WI38 (cell line): ENCODE measurements around the gene ITGA3.

Source experiments
- H3K4me3 ChIP-seq: 2 replicates; pipeline ENCODE4 v1.5.1; 2011; ENCODE audit warnings: low read depth, mild to moderate bottlenecking, control low read depth, low read length
- TF ChIP-seq, protein P1 (sequence below): IDR thresholded peaks from 2 replicates; pipeline ENCODE4 v1.5.1; 2012; ENCODE audit warnings: low read depth, mild to moderate bottlenecking, control low read depth, low read length

The ITGA3 gene

GRCh38 chr17:50125420-50125997 lies 69.6 kb downstream of the ITGA3 start:
- H3K4me3 ChIP-seq: no peak overlapping the region
- TF ChIP-seq, protein P1, sequence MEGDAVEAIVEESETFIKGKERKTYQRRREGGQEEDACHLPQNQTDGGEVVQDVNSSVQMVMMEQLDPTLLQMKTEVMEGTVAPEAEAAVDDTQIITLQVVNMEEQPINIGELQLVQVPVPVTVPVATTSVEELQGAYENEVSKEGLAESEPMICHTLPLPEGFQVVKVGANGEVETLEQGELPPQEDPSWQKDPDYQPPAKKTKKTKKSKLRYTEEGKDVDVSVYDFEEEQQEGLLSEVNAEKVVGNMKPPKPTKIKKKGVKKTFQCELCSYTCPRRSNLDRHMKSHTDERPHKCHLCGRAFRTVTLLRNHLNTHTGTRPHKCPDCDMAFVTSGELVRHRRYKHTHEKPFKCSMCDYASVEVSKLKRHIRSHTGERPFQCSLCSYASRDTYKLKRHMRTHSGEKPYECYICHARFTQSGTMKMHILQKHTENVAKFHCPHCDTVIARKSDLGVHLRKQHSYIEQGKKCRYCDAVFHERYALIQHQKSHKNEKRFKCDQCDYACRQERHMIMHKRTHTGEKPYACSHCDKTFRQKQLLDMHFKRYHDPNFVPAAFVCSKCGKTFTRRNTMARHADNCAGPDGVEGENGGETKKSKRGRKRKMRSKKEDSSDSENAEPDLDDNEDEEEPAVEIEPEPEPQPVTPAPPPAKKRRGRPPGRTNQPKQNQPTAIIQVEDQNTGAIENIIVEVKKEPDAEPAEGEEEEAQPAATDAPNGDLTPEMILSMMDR: no peak

- no peak overlapping the region for H3K4me3 ChIP-seq
- TF ChIP-seq, protein P1: no peak
These were observed 71.9 kb downstream of the ITGA3 start for GRCh38 chr17:50127697-50128361.

DNA sequence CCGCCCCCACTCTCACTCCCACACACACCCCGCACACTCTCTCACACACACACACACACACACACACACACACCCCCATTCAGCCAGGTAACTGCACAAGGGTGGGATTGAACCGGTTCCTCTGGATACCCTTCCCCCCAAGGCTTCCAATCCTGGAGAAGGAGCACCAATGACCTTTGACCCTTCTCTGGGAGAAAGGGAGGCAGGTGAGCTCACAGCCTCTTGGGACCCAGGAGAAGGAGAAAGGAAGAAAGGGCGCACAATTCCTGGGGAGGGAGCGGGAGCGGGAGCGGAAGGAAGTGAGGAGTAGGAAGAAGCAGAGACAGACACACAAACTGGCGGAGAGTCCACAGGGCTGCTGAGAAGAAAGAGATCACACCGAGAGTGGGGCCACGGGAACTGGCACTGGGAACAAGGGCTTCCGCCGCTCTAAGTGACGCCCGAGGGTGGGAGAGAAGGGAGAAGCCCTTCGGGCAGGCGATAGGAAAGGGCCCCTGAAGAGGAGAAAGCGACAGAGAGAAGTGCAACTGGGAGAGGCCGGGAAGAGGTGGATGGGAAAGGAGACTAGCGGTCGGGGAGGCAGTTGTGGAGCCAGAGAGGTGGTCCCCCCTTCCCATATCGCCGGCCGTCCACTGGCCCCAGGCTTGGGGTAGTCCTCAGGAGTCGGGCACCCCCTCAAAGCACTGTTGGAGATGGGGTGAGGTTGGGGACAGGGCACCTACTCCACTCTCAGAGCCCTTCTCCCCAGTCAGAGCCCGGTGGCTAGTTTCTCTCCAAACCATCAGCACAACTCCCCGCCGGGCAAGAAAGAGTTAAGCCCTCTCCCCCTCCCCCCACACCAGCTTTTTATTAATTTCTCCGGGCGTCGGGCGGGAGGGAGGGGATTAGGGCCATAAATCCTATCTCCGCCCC lies 72.8 kb downstream of the ITGA3 start:
- H3K4me3 ChIP-seq: peak overlapping the region; percentile 63
- TF ChIP-seq, protein P1: no peak

GRCh38 chr17:50129353-50129727 lies 73.4 kb downstream of the ITGA3 start:
- H3K4me3 ChIP-seq: peak overlapping the region; percentile 63
- TF ChIP-seq, protein P1: no peak

DNA sequence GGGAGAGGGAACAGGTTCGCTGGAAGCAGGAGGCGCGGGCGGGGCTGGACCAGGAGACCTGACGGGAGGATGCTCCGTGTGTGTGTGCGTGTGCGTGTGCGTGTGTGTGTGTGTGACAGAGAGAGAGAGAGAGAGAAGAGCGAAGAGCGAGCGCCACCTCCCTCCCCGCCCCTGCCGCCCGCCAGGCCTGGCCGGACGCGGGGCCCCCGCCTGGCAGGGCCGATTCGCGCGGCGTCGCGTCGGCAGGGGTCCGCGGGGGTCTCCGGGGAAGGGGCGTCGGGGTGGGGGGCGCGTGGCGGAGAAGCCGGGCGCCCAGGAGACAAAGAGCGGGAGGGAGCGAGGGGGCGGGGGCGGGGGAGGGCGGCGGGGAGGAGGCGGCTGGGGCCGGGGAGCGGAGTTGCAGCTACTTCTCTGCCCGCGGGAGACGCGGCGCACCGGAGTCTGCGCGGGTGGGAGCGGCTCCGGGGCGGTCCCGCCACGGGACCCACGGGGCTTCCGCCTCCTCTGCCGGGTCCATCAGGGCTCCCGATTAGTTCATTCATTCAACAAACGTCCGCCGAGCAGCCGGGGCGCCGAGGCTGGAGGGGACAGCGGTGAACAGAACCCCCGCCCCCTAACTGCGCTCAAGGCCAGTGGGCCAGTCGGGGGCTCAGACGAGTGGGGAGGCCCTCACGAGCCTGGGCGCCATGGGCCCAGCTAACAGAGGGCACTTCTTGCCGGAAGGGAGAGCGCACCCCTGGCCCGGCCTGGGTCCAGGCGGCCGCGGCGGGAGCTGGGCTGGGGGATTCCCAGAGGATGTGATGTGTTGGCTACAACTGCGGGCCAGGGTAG lies 74.0 kb downstream of the ITGA3 start, which contains the start of gene SAMD14:
TSS of gene SAMD14 (minus strand) at position 433 of the 831 bp plus-strand sequence. CDS start 5,201 bp downstream, outside the sequence.
- peak within 1 kb of the TSS; percentile 63 for H3K4me3 ChIP-seq
- TF ChIP-seq, protein P1: no peak

- TF ChIP-seq, protein P1: no peak
- peak overlapping the region; percentile 63 for H3K4me3 ChIP-seq
These were observed 74.8 kb downstream of the ITGA3 start for GRCh38 chr17:50130559-50131305.
